GM19463 (cell line): ENCODE data around the gene RET.
"Not testable (repeated sequence)": the region's sequence is repeated elsewhere in the genome, so short reads cannot be mapped to it uniquely, and the experiment has no call there.

Experiments used
- ATAC-seq: cut with Tn5 transposase; IDR thresholded peaks from one replicate; pipeline ENCODE4 v1.9.1; 2021; ENCODE audit warnings: mild to moderate bottlenecking, moderate library complexity; ENCODE audit not compliant: unreplicated experiment

The RET gene

GRCh38 chr10:43076311-43076875 lies 476 bp upstream of the RET start:
- no peak for ATAC-seq

GRCh38 chr10:43077421-43078171 lies 727 bp downstream of the RET start:
- no peak for ATAC-seq

- no peak for ATAC-seq
Observed at GRCh38 chr10:43078175-43078985, 1.5 kb downstream of the RET start.

GRCh38 chr10:43078986-43079273 lies 2.1 kb downstream of the RET start:
- no peak for ATAC-seq

- no peak for ATAC-seq
Observed at GRCh38 chr10:43079856-43080255, 3.0 kb downstream of the RET start.

GRCh38 chr10:43082087-43082486 lies 5.2 kb downstream of the RET start:
- no peak for ATAC-seq

- ATAC-seq, result no peak
Observed at GRCh38 chr10:43082746-43083145, 5.9 kb downstream of the RET start.

GRCh38 chr10:43083764-43084163 lies 6.9 kb downstream of the RET start:
- peak; percentile 50 for ATAC-seq

GRCh38 chr10:43084812-43085211 lies 7.9 kb downstream of the RET start:
- no peak for ATAC-seq

GRCh38 chr10:43086321-43086942 lies 9.6 kb downstream of the RET start:
- no peak for ATAC-seq

GRCh38 chr10:43089519-43089918 lies 12.7 kb downstream of the RET start:
- no peak for ATAC-seq

GRCh38 chr10:43090188-43090587 lies 13.3 kb downstream of the RET start:
- no peak for ATAC-seq

- no peak for ATAC-seq
Observed at GRCh38 chr10:43090664-43091063, 13.8 kb downstream of the RET start.

- ATAC-seq, result no peak
Observed at GRCh38 chr10:43091846-43092245, 15.0 kb downstream of the RET start.

- no peak for ATAC-seq
Observed at GRCh38 chr10:43093423-43094076, 16.7 kb downstream of the RET start.

GRCh38 chr10:43094085-43094484 lies 17.2 kb downstream of the RET start:
- no peak for ATAC-seq

- not testable (repeated sequence) for ATAC-seq
Observed at GRCh38 chr10:43099339-43099738, 22.5 kb downstream of the RET start.

GRCh38 chr10:43099928-43100327 lies 23.1 kb downstream of the RET start:
- no peak for ATAC-seq

GRCh38 chr10:43100366-43100765 lies 23.5 kb downstream of the RET start:
- no peak for ATAC-seq

- no peak for ATAC-seq
Observed at GRCh38 chr10:43102063-43102828, 25.4 kb downstream of the RET start.
